ENCODE results near the gene KRCC1.

The KRCC1 gene

GRCh38 chr2:88078643-88079172 is 23.1 kb upstream of the KRCC1 start:
- no peak for DNase-seq (ENCODE audit: low read depth)
- H3K4me3 ChIP-seq (ENCODE audit: low read length) = no peak overlapping the region
- TF ChIP-seq CTCF (conservative IDR thresholded peaks at IDR 0.05; ENCODE audit: low read depth, low read length) = no peak

GRCh38 chr2:88077080-88077479 is 21.5 kb upstream of the KRCC1 start:
- TF ChIP-seq CTCF (conservative IDR thresholded peaks at IDR 0.05; ENCODE audit: low read depth, low read length) = no peak
- no peak overlapping the region for H3K4me3 ChIP-seq (ENCODE audit: low read length)
- no peak for DNase-seq (ENCODE audit: low read depth)

GRCh38 chr2:88074854-88075292 is 19.3 kb upstream of the KRCC1 start:
- H3K4me3 ChIP-seq (ENCODE audit: low read length) = no peak overlapping the region
- no peak for TF ChIP-seq CTCF (conservative IDR thresholded peaks at IDR 0.05; ENCODE audit: low read depth, low read length)
- DNase-seq (ENCODE audit: low read depth) = peak; percentile 92

- no peak for TF ChIP-seq CTCF (conservative IDR thresholded peaks at IDR 0.05; ENCODE audit: low read depth, low read length)
- H3K4me3 ChIP-seq (ENCODE audit: low read length) = no peak overlapping the region
- no peak for DNase-seq (ENCODE audit: low read depth)
Observed at GRCh38 chr2:88074150-88074549, 18.6 kb upstream of the KRCC1 start.

- TF ChIP-seq CTCF (conservative IDR thresholded peaks at IDR 0.05; ENCODE audit: low read depth, low read length) = no peak
- DNase-seq (ENCODE audit: low read depth) = no peak
- no peak overlapping the region for H3K4me3 ChIP-seq (ENCODE audit: low read length)
Observed at GRCh38 chr2:88071365-88071764, 15.8 kb upstream of the KRCC1 start.

- DNase-seq (ENCODE audit: low read depth) = no peak
- no peak for TF ChIP-seq CTCF (conservative IDR thresholded peaks at IDR 0.05; ENCODE audit: low read depth, low read length)
- no peak overlapping the region for H3K4me3 ChIP-seq (ENCODE audit: low read length)
Observed at GRCh38 chr2:88070055-88070454, 14.5 kb upstream of the KRCC1 start.

GRCh38 chr2:88069117-88069516 is 13.5 kb upstream of the KRCC1 start:
- DNase-seq (ENCODE audit: low read depth) = no peak
- no peak for TF ChIP-seq CTCF (conservative IDR thresholded peaks at IDR 0.05; ENCODE audit: low read depth, low read length)
- H3K4me3 ChIP-seq (ENCODE audit: low read length) = no peak overlapping the region

Measured in retinal pigment epithelial cell (primary cell).